Transverse colon (tissue), 4 donors: ENCODE measurements around the gene HID1. TPM values are rescaled to one million over a fixed set of nuclear protein-coding genes. Genes with fewer than 3 reads are reported as not detected.

Source experiments
- DNase-seq: peaks from one replicate; pipeline ENCODE4 v3.0.0-alpha.2; 2019
- H3K27ac ChIP-seq, 4 donors: fragments of 200-600 bp; sonication (generic); 2 replicates each; pipeline ENCODE4 v1.5.1; 2016 to 2018; ENCODE audit warnings: inconsistent platforms in 4 of 4
- H3K27me3 ChIP-seq: fragments of 200-600 bp; sonication (generic); 2 replicates; pipeline ENCODE4 v1.5.1; 2017; ENCODE audit warnings: inconsistent platforms
- H3K36me3 ChIP-seq, 4 donors: fragments of 200-600 bp; sonication (generic); 2 replicates each; pipeline ENCODE4 v1.5.1; 2017 to 2019; ENCODE audit warnings: inconsistent platforms in 4 of 4
- H3K4me1 ChIP-seq, 4 donors: fragments of 200-600 bp; sonication (generic); 2 replicates each; pipeline ENCODE4 v1.5.1; 2017 to 2020; ENCODE audit warnings: inconsistent platforms in 4 of 4
- H3K4me3 ChIP-seq, 4 donors: fragments of 200-600 bp; sonication (generic); 1 replicate in 1 of 4; 2 replicates in 3 of 4; pipeline versions ENCODE4 v1.5.1 to v1.6.1; 2017 to 2019; ENCODE audit warnings: inconsistent platforms in 4 of 4
- H3K9me3 ChIP-seq, 2 donors: fragments of 200-600 bp; sonication (generic); 2 replicates each; pipeline ENCODE4 v1.5.1; 2017 to 2019; ENCODE audit warnings: inconsistent platforms in 2 of 2
- EP300 ChIP-seq: sonication (generic); formaldehyde crosslinking; IDR thresholded peaks from one replicate; pipeline ENCODE4 v1.6.1; 2017; ENCODE audit warnings: antibody characterized with exemption, low read depth
- POLR2A ChIP-seq: fragments of 450-650 bp; IDR thresholded peaks from one replicate; pipeline ENCODE4 v1.6.1; 2016; ENCODE audit warnings: antibody characterized with exemption, mild to moderate bottlenecking, moderate library complexity
- POLR2AphosphoS5 ChIP-seq, 3 donors: sonication (generic); formaldehyde crosslinking; IDR thresholded peaks; one replicate each; pipeline ENCODE4 v1.6.1; 2016; ENCODE audit warnings: antibody characterized with exemption in 3 of 3
- WGBS, 2 donors: methylation state at CpG; one replicate each; pipeline ENCODE4 v1.1.5; 2018; ENCODE audit warnings: low coverage in 1 of 2; 5-methylcytosine and 5-hydroxymethylcytosine counted together
- in situ Hi-C, 4 donors: fragments of 200-750 bp; cut with MboI; loops; one replicate each; pipeline versions ENCODE4 v1.15.0 to v1.15.1; 2017; ENCODE audit warnings: low sequenced_read_pairs in 3 of 4, low pct_ligation_motif_present in 1 of 4, low pct_unique_long_range_greater_than_20kb in 1 of 4
- intact Hi-C: fragments of 100-400 bp; cut with DNase I; formaldehyde crosslinking; loops from one replicate; pipeline ENCODE4 v1.15.1; 2023; ENCODE audit warnings: low total_unique reads
- total RNA-seq, 4 donors: library from RNA; depleted of rRNA; stranded (reverse); fragments of >200 nt; gene quantifications; one replicate each; pipeline ENCODE4 v1.1.0, GENCODE V29; 2016
- TF ChIP-seq, protein P1 (sequence below), 5 experiments: fragments of 200-600 bp in 3 of 5; fragments of 450-650 bp in 2 of 5; sonication (generic) in 3 of 5; IDR thresholded peaks; 1 replicate in 2 of 5; 2 replicates in 3 of 5; pipeline ENCODE4 v1.5.1; 2016 to 2017; ENCODE audit warnings: antibody characterized with exemption in 5 of 5, inconsistent platforms in 3 of 5, mild to moderate bottlenecking in 2 of 5, moderate library complexity in 1 of 5

The HID1 gene
- total RNA-seq, 4 donors from 2014 or later, result 30.2 to 221 (median 50.7) TPM

GRCh38 chr17:74964988-74965622 lies 7.5 kb downstream of the HID1 start:
- H3K9me3 ChIP-seq, result no peaks in the 10 kb centered on the region
- no peaks in the 10 kb centered on the region for H3K36me3 ChIP-seq
- TF ChIP-seq, protein P1, sequence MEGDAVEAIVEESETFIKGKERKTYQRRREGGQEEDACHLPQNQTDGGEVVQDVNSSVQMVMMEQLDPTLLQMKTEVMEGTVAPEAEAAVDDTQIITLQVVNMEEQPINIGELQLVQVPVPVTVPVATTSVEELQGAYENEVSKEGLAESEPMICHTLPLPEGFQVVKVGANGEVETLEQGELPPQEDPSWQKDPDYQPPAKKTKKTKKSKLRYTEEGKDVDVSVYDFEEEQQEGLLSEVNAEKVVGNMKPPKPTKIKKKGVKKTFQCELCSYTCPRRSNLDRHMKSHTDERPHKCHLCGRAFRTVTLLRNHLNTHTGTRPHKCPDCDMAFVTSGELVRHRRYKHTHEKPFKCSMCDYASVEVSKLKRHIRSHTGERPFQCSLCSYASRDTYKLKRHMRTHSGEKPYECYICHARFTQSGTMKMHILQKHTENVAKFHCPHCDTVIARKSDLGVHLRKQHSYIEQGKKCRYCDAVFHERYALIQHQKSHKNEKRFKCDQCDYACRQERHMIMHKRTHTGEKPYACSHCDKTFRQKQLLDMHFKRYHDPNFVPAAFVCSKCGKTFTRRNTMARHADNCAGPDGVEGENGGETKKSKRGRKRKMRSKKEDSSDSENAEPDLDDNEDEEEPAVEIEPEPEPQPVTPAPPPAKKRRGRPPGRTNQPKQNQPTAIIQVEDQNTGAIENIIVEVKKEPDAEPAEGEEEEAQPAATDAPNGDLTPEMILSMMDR (IDR thresholded peaks at IDR 0.05), result no peak
- TF ChIP-seq EP300 (no peak), POLR2A (no peak), POLR2AphosphoS5 (IDR thresholded peaks at IDR 0.05) (no peak)
- no peak for DNase-seq
- in situ Hi-C loops (loop anchor here in 1 of 4 donors (25.0 kb wide), 1 partner anchor 222 kb away; the partner anchor contains the start of gene SUMO2), intact Hi-C loops (loop anchor here (10.0 kb wide), 1 partner anchor 50 kb away; the partner anchor contains the start of gene MRPL58)
- no peaks in the 10 kb centered on the region for H3K27me3 ChIP-seq
- H3K27ac ChIP-seq, result no peak overlapping the region
- WGBS, 2 donors, result 85% methylated on average over 14 of the region's 14 CpGs; no CpG with 5 or more reads in 1 of the 2 donors
- H3K4me1 ChIP-seq, result peaks cover 0 to 15% (median 6%) of the 10 kb centered on the region in 4 donors
- no peak overlapping the region for H3K4me3 ChIP-seq

DNA sequence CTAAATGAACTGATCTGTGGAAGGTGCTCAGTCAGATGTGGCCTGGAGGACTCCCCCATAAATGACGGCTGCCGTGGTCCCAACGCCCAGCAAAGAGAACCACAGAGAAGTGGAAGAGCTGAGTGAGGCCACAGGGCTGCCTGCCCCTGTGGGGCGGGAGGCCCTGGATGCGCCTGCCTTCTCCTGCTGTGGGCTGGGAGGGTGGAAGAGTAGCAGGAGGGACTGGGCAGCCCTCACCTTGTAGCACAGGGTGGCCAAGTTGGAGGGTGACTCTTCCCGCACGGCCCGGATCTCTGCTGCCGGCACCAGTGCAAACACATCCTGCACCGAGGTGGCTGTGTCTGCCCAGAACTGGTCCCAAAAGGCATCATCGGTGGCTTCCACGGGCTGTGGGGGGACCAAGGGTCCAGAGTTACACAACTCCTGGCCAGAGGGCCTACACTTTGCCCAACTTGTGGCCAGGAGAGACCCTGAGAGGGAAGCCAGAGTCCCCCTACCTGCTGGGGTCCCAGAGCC lies 8.3 kb downstream of the HID1 start:
- Histone ChIP-seq H3K27me3 (no peaks in the 10 kb centered on the region), H3K4me1 (peaks cover 0 to 15% (median 6%) of the 10 kb centered on the region in 4 donors), H3K27ac (no peak overlapping the region), H3K4me3 (no peak overlapping the region), H3K36me3 (no peaks in the 10 kb centered on the region), H3K9me3 (no peaks in the 10 kb centered on the region)
- no peak for DNase-seq
- intact Hi-C loops (loop anchor here (10.0 kb wide), 1 partner anchor 50 kb away; the partner anchor contains the start of gene MRPL58), in situ Hi-C loops (loop anchor here in 1 of 4 donors (25.0 kb wide), 1 partner anchor 223 kb away; the partner anchor contains the start of gene SUMO2)
- TF ChIP-seq, protein P1 (IDR thresholded peaks at IDR 0.05), result no peak
- TF ChIP-seq POLR2AphosphoS5 (IDR thresholded peaks at IDR 0.05), result no peak
- no peak for TF ChIP-seq EP300
- TF ChIP-seq POLR2A, result no peak
- 85% methylated on average over 10 of the region's 12 CpGs; no CpG with 5 or more reads in 1 of the 2 donors for WGBS, 2 donors

GRCh38 chr17:74963656-74964055 lies 8.9 kb downstream of the HID1 start:
- Histone ChIP-seq H3K4me3 (no peak overlapping the region), H3K4me1 (peaks cover 0 to 10% (median 4%) of the 10 kb centered on the region in 4 donors), H3K27me3 (no peaks in the 10 kb centered on the region), H3K9me3 (no peaks in the 10 kb centered on the region), H3K36me3 (no peaks in the 10 kb centered on the region), H3K27ac (no peak overlapping the region)
- in situ Hi-C loops (loop anchor here in 1 of 4 donors (25.0 kb wide), 1 partner anchor 224 kb away; the partner anchor contains the start of gene SUMO2), intact Hi-C loops (loop anchor here (10.0 kb wide), 1 partner anchor 51 kb away; the partner anchor contains the start of gene MRPL58)
- whole genome bisulfite sequencing, 2 donors, result 72 to 78% methylated on average over 6 to 12 of the region's 12 CpGs
- DNase-seq, result no peak
- no peak for TF ChIP-seq EP300
- no peak for TF ChIP-seq POLR2A
- TF ChIP-seq POLR2AphosphoS5 (IDR thresholded peaks at IDR 0.05), result no peak

DNA sequence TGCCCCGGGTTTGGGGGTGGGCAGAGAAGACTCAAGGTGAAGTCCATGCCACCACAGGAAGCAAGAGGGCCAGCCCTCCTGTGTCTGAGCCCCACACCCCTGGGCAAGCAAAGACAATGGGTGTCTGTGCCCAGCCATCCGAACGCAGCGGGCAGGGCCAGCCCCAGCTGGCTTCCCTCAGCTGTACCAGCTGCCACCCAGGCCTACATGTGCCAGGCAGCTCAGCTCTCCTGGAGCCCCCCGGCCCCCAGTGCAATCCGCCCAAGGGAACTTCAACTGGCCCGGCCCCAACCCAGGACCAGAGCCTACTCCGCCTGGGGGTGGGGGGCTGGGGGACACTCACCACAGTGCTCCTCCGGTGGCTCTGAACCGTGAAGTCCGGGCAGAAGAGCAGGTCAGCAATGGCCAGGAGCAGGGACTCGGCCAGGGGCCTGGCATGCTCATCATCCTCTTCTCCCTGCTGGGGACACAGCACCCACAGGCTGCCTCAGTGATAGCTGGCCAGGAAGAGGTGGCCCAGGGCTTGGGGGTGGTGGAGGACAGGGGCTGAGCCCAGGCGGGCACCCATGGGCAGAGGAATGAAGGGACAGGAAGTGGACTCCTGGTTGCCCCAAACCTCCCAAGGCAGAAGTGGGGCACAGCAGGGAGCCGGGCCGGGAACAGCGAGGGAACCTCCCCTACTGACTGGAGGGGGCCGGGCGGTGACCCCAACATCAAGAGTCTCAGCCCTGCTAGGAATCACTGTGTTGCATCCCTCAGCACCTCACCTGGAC lies 9.8 kb downstream of the HID1 start:
- no peaks in the 10 kb centered on the region for H3K36me3 ChIP-seq
- intact Hi-C loops (loop anchor here (10.0 kb wide), 1 partner anchor 52 kb away; the partner anchor contains the start of gene MRPL58), in situ Hi-C loops (loop anchor here in 1 of 4 donors (25.0 kb wide), 1 partner anchor 224 kb away; the partner anchor contains the start of gene SUMO2)
- no peaks in the 10 kb centered on the region for H3K27me3 ChIP-seq
- H3K9me3 ChIP-seq, result no peaks in the 10 kb centered on the region
- peaks cover 0 to 5% (median 2%) of the 10 kb centered on the region in 4 donors for H3K4me1 ChIP-seq
- WGBS, 2 donors, result 88% methylated on average over 13 of the region's 18 CpGs; no CpG with 5 or more reads in 1 of the 2 donors
- DNase-seq, result no peak
- TF ChIP-seq, protein P1 (IDR thresholded peaks at IDR 0.05), result no peak
- no peak for TF ChIP-seq EP300
- TF ChIP-seq POLR2A, result no peak
- TF ChIP-seq POLR2AphosphoS5 (IDR thresholded peaks at IDR 0.05), result no peak
- H3K4me3 ChIP-seq, result no peak overlapping the region
- H3K27ac ChIP-seq, result no peak overlapping the region
